Lung (tissue), 12 donors: Measurements from ENCODE around the gene LPCAT2. TPM values are rescaled to one million over a fixed set of nuclear protein-coding genes. Genes with fewer than 3 reads are reported as not detected.
"Not testable (repeated sequence)": the region's sequence is repeated elsewhere in the genome, so short reads cannot be mapped to it uniquely, and the experiment has no call there.

Experiments used
- ATAC-seq: fragments of 200-7000 bp; cut with Tn5 transposase; one replicate; pipeline ENCODE4 v1.9.1; 2020; ENCODE audit warnings: moderate number of reproducible peaks; ENCODE audit not compliant: insufficient read depth, low FRiP score
- DNase-seq, 3 donors: peaks; one replicate each; pipeline ENCODE4 v3.0.0-alpha.2; 2013 to 2017
- H3K27ac ChIP-seq, 2 donors: one replicate each; pipeline ENCODE4 v1.5.1; 2013; ENCODE audit warnings: mild to moderate bottlenecking in 2 of 2, moderate library complexity in 2 of 2, control low read depth in 1 of 2, inconsistent platforms in 1 of 2, low read depth in 1 of 2, low read length in 1 of 2
- H3K27me3 ChIP-seq, 3 donors: one replicate each; pipeline ENCODE4 v1.5.1; 2013; ENCODE audit warnings: low read length in 2 of 3; ENCODE audit not compliant: control insufficient read depth in 3 of 3, insufficient read depth in 3 of 3
- H3K36me3 ChIP-seq, 4 donors: one replicate each; pipeline ENCODE4 v1.5.1; 2013; ENCODE audit warnings: low read length in 4 of 4, mild to moderate bottlenecking in 1 of 4, moderate library complexity in 1 of 4; ENCODE audit not compliant: control insufficient read depth in 4 of 4, insufficient read depth in 4 of 4
- H3K4me1 ChIP-seq, 5 donors: one replicate each; pipeline ENCODE4 v1.5.1; 2013; ENCODE audit warnings: low read length in 5 of 5, mild to moderate bottlenecking in 2 of 5, moderate library complexity in 1 of 5; ENCODE audit not compliant: control insufficient read depth in 5 of 5, insufficient read depth in 5 of 5
- H3K4me3 ChIP-seq: one replicate; pipeline ENCODE4 v1.5.1; 2013; ENCODE audit warnings: mild to moderate bottlenecking, control low read depth, moderate library complexity
- H3K9ac ChIP-seq, 2 donors: one replicate each; pipeline ENCODE4 v1.5.1; 2013; ENCODE audit warnings: low read length in 2 of 2, control low read depth in 1 of 2; ENCODE audit not compliant: insufficient read depth in 1 of 2
- H3K9me3 ChIP-seq, 4 donors: one replicate each; pipeline ENCODE4 v1.5.1; 2013; ENCODE audit warnings: low read length in 3 of 4, mild to moderate bottlenecking in 1 of 4, moderate library complexity in 1 of 4; ENCODE audit not compliant: control insufficient read depth in 4 of 4, insufficient read depth in 3 of 4
- WGBS, 2 donors: extraction: QIAGEN DNeasy Blood & Tissue Kit; methylation state at CpG; one replicate each; pipeline ENCODE4 v1.1.7; 2013; 5-methylcytosine and 5-hydroxymethylcytosine counted together
- polyA plus RNA-seq, 2 donors: library from polyadenylated mRNA; stranded (reverse); fragments of 200-250 nt; gene quantifications; one replicate each; pipeline ENCODE4 v1.2.1, GENCODE V29; 2013
- total RNA-seq, 2 donors: library from RNA; depleted of rRNA in 1 of 2; stranded (reverse); fragments of >200 nt in 1 of 2; gene quantifications; one replicate each; pipeline ENCODE4 v1.2.1, GENCODE V29; 2014 to 2021
- TF ChIP-seq, protein P1 (sequence below): IDR thresholded peaks from 2 replicates; pipeline ENCODE4 v1.5.1; 2012; ENCODE audit warnings: mild to moderate bottlenecking; ENCODE audit errors: control extremely low read depth, extremely low read depth
- donor health status: control.
- donor health status: control.
- donor health status: Bipolar disorder and iron deficiency.
- donor health status: healthy.
- donor health status: DM: yes; HTN: yes; CAD: no.

The LPCAT2 gene
- total and polyA plus RNA-seq, 4 donors = 9.5 to 25.3 (median 19.4) TPM

DNA sequence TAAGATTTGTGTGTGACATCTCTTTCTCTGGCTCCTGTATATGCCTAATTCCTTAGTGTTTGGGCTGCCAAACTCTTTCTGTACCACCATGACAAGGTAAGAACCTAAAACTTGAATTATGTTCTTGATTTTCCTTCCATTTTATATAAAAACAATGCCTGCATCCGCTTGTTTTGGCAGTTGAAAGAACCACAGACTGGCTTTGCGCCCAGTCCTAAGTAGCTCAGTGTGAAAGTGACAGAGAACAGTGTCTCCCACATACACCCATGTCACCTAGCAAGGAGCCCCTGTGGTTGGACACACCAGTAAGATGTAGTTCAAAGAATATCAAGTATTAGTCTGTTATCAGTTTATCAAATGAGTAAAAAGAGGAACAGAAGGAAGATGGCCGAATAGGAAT, 106.2 kb downstream of the LPCAT2 start:
- DNase-seq (no peak), ATAC-seq (no peak)
- H3K9me3 ChIP-seq = peaks cover 0 to 4% (median 0%) of the 10 kb centered on the region in 4 donors
- no peaks in the 10 kb centered on the region for H3K27me3 ChIP-seq
- no peak overlapping the region for H3K27ac ChIP-seq
- no peaks in the 10 kb centered on the region for H3K4me1 ChIP-seq
- H3K4me3 ChIP-seq = no peak overlapping the region
- WGBS, 2 donors = 64 to 73% methylated on average over 3 of the region's 3 CpGs
- TF ChIP-seq, protein P1, sequence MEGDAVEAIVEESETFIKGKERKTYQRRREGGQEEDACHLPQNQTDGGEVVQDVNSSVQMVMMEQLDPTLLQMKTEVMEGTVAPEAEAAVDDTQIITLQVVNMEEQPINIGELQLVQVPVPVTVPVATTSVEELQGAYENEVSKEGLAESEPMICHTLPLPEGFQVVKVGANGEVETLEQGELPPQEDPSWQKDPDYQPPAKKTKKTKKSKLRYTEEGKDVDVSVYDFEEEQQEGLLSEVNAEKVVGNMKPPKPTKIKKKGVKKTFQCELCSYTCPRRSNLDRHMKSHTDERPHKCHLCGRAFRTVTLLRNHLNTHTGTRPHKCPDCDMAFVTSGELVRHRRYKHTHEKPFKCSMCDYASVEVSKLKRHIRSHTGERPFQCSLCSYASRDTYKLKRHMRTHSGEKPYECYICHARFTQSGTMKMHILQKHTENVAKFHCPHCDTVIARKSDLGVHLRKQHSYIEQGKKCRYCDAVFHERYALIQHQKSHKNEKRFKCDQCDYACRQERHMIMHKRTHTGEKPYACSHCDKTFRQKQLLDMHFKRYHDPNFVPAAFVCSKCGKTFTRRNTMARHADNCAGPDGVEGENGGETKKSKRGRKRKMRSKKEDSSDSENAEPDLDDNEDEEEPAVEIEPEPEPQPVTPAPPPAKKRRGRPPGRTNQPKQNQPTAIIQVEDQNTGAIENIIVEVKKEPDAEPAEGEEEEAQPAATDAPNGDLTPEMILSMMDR = no peak
- no peaks in the 10 kb centered on the region for H3K36me3 ChIP-seq
- H3K9ac ChIP-seq = no peak overlapping the region

DNA sequence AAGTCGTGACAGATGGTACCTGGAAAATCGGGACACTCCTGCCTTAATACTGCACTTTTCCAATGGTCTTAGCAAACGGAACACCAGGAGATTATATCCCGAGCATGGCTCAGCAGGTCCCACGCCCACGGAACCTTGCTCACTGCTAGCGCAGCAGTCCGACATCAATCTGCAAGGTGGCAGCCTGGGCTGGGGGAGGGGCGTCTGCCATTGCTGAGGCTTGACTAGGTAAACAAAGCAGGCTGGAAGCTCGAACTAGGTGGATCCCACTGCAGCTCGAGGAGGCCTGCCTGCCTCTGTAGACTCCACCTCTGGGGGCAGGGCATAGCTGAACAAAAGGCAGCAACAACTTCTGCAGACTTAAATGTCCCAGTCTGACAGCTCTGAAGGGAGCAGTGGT, 106.8 kb downstream of the LPCAT2 start:
- not testable (repeated sequence) for DNase-seq, H3K27ac ChIP-seq, H3K4me3 ChIP-seq, H3K4me1 ChIP-seq, H3K9ac ChIP-seq, ATAC-seq, H3K9me3 ChIP-seq, H3K36me3 ChIP-seq, H3K27me3 ChIP-seq
- 85 to 90% methylated on average over 11 of the region's 11 CpGs for WGBS, 2 donors

GRCh38 chr16:55621771-55622170, 112.9 kb downstream of the LPCAT2 start:
- no peaks in the 10 kb centered on the region for H3K27me3 ChIP-seq
- ATAC-seq (no peak), DNase-seq (no peak)
- no peak overlapping the region for H3K4me3 ChIP-seq
- TF ChIP-seq, protein P1 = no peak
- peaks cover 0 to 2% (median 0%) of the 10 kb centered on the region in 4 donors for H3K9me3 ChIP-seq
- H3K9ac ChIP-seq = no peak overlapping the region
- no peak overlapping the region for H3K27ac ChIP-seq
- no peaks in the 10 kb centered on the region for H3K36me3 ChIP-seq
- no peaks in the 10 kb centered on the region for H3K4me1 ChIP-seq

DNA sequence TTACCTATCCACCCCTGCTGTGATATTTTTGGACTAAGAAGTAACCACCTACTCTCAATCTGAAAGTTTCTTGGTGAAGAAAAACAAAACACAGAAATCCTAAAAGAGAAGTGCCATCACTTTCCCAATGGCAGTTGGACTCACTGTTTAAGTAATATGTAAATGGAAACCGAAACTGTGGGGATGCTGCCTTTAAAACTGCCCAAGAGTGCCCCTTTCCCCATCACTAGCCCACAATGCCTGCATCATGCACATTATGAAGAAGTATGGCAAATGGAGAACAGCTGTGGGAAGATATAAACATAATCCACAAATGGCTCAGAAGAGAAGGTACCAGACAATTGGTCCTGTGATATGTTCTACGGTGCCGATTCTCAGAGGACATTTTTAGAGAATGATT, 113.4 kb downstream of the LPCAT2 start:
- Histone ChIP-seq H3K4me1 (no peaks in the 10 kb centered on the region), H3K4me3 (no peak overlapping the region), H3K27me3 (no peaks in the 10 kb centered on the region), H3K36me3 (no peaks in the 10 kb centered on the region), H3K9me3 (peaks cover 0 to 2% (median 0%) of the 10 kb centered on the region in 4 donors), H3K9ac (no peak overlapping the region), H3K27ac (no peak overlapping the region)
- ATAC-seq = no peak
- TF ChIP-seq, protein P1 = no peak
- 76% methylated on average over 3 of the region's 3 CpGs for WGBS, 2 donors
- no peak for DNase-seq
